ENCODE measurements around the gene SLC25A10.

DNA sequence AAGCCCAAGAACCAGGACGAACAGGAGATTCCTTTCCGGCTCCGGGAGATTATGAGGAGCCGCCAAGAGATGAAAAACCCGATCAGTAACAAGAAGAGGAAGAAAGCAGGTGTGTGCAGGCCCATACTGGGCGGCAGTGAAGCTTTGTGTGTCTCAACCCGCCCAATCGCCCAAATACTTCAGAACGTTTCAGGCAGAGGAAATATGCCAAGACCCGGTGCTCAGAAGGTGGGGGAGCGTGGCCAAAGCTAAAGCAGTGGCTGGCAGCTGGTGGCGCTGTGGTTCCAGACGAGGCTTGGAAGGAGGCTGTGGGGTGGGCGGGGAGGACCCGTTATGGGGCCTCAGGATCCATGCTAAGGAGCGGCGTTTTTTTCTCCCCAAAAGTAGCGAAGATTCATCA, 44.3 kb upstream of the SLC25A10 start:
- TF ChIP-seq, protein P1, sequence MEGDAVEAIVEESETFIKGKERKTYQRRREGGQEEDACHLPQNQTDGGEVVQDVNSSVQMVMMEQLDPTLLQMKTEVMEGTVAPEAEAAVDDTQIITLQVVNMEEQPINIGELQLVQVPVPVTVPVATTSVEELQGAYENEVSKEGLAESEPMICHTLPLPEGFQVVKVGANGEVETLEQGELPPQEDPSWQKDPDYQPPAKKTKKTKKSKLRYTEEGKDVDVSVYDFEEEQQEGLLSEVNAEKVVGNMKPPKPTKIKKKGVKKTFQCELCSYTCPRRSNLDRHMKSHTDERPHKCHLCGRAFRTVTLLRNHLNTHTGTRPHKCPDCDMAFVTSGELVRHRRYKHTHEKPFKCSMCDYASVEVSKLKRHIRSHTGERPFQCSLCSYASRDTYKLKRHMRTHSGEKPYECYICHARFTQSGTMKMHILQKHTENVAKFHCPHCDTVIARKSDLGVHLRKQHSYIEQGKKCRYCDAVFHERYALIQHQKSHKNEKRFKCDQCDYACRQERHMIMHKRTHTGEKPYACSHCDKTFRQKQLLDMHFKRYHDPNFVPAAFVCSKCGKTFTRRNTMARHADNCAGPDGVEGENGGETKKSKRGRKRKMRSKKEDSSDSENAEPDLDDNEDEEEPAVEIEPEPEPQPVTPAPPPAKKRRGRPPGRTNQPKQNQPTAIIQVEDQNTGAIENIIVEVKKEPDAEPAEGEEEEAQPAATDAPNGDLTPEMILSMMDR (IDR thresholded peaks at IDR 0.05), result no peak
- no peak for TF ChIP-seq POLR2A (IDR thresholded peaks at IDR 0.05)
